DMS114 treated with DMSO at 0.1 percent for 48 hours (cell line): ENCODE results near the gene SYNE2.
"Not testable (repeated sequence)": the region's sequence is repeated elsewhere in the genome, so short reads cannot be mapped to it uniquely, and the experiment has no call there.

Source experiments
- DNase-seq: peaks from one replicate; lab custom pipeline; 2025; ENCODE audit not compliant: unreplicated experiment; lab: John Stamatoyannopoulos, UW

The SYNE2 gene

GRCh38 chr14:64117671-64118402, 265.0 kb downstream of the SYNE2 start:
- DNase-seq = no peak

- not testable (repeated sequence) for DNase-seq
Measured at GRCh38 chr14:64118403-64118742, 265.6 kb downstream of the SYNE2 start.

- DNase-seq = no peak
Measured at GRCh38 chr14:64118892-64119291, 266.1 kb downstream of the SYNE2 start.

- DNase-seq = no peak
Measured at GRCh38 chr14:64119500-64119899, 266.7 kb downstream of the SYNE2 start.

GRCh38 chr14:64119980-64120379, 267.2 kb downstream of the SYNE2 start:
- no peak for DNase-seq

GRCh38 chr14:64123241-64123822, 270.5 kb downstream of the SYNE2 start:
- no peak for DNase-seq

GRCh38 chr14:64125270-64125669, 272.5 kb downstream of the SYNE2 start:
- no peak for DNase-seq

GRCh38 chr14:64126548-64126947, 273.7 kb downstream of the SYNE2 start:
- DNase-seq = no peak

- DNase-seq = peak; percentile 23
Measured at GRCh38 chr14:64137657-64138290, 285.0 kb downstream of the SYNE2 start.

- DNase-seq = no peak
Measured at GRCh38 chr14:64147126-64147790, 294.5 kb downstream of the SYNE2 start.

- DNase-seq = no peak
Measured at GRCh38 chr14:64149921-64150320, 297.1 kb downstream of the SYNE2 start.

GRCh38 chr14:64158608-64159007, 305.8 kb downstream of the SYNE2 start:
- no peak for DNase-seq

GRCh38 chr14:64159588-64159987, 306.8 kb downstream of the SYNE2 start:
- DNase-seq = no peak

GRCh38 chr14:64170181-64170580, 317.4 kb downstream of the SYNE2 start:
- no peak for DNase-seq

- DNase-seq = no peak
Measured at GRCh38 chr14:64174922-64175782, 322.3 kb downstream of the SYNE2 start.

- no peak for DNase-seq
Measured at GRCh38 chr14:64176330-64176729, 323.5 kb downstream of the SYNE2 start.

- no peak for DNase-seq
Measured at GRCh38 chr14:64178814-64179213, 326.0 kb downstream of the SYNE2 start.

- DNase-seq = not testable (repeated sequence)
Measured at GRCh38 chr14:64182908-64183307, 330.1 kb downstream of the SYNE2 start.

GRCh38 chr14:64184103-64184729, 331.4 kb downstream of the SYNE2 start:
- no peak for DNase-seq

- DNase-seq = no peak
Measured at GRCh38 chr14:64185184-64185583, 332.4 kb downstream of the SYNE2 start.
